K562 treated with DMSO at 1 percent for 24 hours (cell line): ENCODE measurements around the gene TUBGCP3. TPM values are rescaled to one million over a fixed set of nuclear protein-coding genes. Genes with fewer than 3 reads are reported as not detected.

ENCODE experiments used
- total RNA-seq: library from RNA; unstranded; fragments of 300-600 nt; gene quantifications from 2 replicates; pipeline ENCODE4 v1.2.3, GENCODE V29; 2022; ENCODE audit warnings: low read depth; ENCODE audit not compliant: insufficient read depth

Gene TUBGCP3
- total RNA-seq: 18.3 and 19.1 TPM in 2 replicates

DNA sequence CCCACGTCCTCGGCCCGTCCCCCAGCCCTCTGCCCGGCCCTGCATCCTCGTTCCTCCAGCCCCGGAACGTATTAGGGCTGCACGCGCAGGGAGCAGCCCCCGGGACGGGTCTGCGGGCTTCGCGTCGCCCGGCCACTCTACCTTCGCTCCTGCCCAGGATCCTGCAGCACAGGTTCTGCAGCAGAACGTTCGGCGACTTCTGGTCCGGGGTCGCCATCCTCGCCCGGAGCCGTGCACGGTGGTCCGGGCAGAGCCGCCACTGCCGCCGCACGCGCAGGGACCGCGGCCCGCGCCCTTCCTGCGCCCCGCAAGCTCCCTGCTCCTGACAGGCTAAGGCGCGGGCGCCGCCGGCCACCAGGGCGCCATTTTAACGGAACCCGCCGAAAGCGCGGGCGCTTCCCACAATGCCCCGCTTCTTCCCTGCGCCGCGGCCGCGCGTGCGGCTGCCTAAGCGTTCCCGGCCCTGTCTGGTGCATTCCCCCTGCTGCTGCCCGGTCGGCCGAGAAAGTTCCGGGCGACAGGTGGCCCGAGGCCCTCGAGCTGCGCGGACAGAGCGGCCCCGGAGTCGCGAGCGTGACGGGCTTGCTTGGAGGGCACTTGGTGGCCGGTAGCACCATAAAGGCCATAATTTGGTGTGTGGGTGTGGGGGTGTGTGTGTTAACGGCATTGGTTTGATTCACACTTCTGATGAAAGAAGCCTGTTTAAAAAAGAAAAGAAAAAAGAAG lies at the start of gene TUBGCP3:
Gene TUBGCP3 (minus strand): TSS at position 390 of the 726 bp plus-strand sequence. CDS start 173 bp downstream, at position 217.

Other genes starting within 250 kb of the TUBGCP3 start
- gene SPACA7, start 211.8 kb downstream of the TUBGCP3 start, total RNA-seq: not detected in 2 replicates
- gene ATP11A, start 101.9 kb upstream of the TUBGCP3 start, total RNA-seq: 15.6 TPM in 2 replicates